HG03095 (cell line): ENCODE data around the gene ACAN.
A peak's percentile ranks its signal among the peaks of the same experiment; 100 is the strongest.

Experiments used
- ATAC-seq: cut with Tn5 transposase; IDR thresholded peaks from one replicate; pipeline ENCODE4 v1.9.1; 2021; ENCODE audit warnings: moderate library complexity; ENCODE audit not compliant: unreplicated experiment

ACAN gene

DNA sequence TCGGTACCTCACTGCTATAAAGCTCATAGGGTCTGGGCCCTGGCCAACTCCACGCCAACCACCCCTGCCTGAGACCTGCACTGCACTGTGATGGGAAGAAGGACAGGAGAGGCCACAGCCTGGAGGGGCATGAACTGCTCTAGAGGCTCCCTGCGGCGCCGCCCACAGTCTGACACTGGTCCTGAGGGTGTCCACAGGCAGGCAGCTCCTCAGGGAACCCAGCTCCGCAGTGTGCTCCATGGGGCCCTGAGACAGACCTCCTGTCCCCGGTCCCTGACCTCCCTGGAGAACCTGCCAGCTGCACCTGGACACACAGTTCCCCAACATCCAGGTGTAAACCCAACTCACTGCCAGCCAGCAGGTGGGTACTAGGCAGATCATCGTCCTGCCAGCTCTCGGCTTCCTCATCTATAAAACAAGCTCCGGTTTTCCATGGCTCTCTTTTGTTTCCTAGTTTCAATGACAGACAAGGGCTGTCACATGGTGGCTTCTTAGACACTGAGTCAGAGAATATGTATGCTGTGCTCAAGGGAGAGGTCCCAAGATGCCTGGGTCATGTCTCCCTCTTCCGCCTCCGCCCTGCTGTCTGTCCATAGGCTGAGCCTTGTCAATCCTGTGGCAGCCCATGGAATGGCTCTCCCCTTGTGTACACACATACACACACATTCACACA lies 97.2 kb downstream of the ACAN start:
- ATAC-seq: no peak

DNA sequence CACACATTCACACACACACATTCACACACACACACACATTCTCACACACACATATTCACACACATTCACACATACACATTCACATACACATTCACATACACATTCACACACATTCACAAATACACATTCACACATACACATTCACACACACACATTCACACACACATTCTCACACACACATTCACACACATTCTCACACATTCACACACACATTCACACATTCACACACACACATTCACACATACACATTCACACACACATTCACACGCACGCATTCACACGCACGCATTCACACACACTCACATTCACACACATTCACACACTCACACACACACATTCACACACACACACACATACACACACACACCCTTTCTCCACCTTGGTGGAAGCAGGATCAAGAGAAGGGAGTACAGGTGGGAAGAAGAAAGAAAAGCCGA lies 97.8 kb downstream of the ACAN start:
- no peak for ATAC-seq

DNA sequence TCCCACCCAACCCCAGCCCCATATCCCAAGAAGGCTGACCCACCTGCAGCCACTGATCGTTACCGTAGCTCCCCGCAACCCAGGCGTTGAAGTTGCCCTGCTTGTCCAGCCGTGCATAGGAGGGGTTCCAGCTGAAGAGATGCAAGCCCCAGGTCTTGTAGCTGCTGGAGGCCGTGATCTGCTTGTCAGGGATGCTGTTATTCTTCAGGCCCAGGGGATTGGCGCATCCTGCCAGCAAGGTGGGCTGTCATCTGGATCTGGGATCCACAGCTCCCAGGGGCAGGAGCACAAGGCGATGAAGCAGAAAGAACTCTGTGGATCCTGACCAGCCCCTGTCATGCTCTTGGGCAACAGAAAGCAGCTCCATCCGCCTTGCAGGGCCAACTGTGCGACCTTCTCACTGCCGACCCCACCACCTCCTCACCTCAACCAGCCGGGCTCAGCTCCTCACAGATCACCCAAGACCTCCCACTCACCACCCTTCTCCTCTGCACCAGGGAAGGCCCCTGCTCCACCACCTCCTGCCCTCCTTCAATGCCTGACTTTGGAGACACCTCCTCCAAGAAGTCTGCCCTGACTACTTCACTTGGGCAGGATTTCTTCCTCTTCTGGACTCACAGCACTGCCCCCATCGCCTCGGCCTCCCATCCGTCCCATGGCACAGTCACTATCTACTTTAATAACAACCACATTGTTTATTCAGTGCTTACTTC lies 98.4 kb downstream of the ACAN start:
- ATAC-seq: no peak

DNA sequence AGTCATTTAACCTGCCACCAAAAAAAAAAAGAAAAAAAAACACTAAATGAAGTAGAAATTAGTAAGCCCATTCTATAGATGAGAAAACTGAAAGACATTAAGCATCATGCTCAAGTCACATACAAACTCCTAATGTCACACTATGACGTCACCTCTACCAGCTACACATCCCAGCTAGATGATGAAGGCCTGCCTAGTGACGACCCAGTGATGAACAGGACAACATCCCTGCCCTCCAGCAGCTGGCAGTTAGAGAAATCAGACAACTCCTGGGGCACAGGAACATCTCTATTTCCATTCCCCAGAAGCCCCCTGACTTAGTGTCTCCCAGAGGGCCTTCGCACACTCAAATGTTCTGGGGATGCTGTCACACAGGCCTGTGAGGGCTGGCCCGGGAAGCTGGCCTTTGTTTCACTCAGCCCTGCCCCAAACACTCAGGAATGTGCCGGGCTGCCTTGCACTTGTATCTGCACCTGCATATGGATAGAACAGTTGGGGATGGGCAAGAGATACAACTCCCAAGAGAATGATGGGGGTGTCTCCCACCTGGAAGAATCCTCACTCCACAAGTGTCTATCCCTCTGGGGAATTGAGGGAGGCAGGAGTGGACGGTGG lies 99.1 kb downstream of the ACAN start:
- no peak for ATAC-seq

DNA sequence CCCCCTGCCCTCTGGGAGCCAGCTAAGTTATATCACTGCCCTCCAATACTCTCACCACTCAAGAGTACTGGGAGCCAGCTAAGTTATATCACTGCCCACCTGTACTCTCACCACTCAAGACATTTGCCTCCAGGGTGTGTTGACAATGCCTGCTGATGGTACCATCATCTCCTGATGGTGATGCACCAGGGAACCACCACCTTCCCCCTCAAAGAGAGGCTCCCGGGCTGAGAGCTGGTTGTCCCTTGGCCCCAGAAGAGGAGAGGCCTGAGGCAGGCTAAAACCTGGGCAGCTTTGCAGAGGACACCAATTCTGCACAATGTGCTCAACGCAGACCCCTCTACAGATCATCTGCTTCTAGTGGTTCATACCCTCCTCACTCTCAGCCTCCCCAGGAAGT lies 99.6 kb downstream of the ACAN start:
- ATAC-seq: no peak

DNA sequence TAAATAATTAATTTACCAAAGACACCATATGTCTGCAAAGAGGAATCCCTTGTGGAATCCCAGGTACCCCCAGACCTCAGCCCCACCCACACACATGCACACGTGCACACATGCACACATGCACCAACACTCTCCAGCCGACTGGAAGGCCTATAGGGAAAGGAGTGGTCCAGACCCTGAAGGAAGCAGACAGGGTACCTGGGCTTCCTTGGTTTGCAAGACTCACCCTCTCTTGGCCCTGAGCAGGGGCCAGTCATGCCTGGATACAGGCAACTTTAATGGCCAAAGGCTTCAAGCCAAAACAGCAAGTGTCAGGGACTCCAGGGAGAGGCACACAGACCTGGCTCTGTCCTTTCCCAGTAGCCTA lies 101.0 kb downstream of the ACAN start:
- no peak for ATAC-seq

DNA sequence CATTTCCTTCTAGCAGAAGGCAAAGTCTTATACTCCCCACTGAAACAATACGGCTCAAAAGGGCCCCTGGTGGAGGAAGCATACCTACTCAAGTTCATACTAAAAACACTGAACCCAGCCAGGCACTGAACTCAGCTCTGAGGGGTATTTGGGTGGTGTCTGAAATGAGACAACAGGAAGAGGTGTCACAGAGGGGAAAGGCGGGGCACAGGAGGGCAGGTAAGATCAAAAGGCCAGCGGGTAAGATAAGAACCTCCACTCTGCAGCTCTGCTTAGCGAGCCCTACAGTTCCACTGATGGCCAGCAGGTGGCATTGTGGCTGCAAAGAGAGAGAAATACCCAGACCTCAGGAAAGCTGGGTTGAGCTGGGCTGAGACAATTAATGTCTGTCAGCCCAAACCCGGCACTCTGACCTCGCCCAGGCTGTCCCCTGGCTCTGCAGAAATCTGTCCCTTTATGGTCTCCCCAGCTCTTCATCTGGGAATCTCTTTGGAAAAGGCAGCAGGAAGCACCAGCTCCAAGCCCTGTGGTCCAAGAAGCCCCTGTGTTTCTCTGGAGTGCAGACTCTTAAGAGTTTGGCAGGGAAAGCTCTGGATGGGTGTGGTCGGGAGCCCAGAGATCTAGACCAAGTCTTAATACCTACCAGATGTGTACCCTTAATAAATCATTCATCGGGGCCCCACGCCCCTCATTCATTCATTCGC lies 101.5 kb downstream of the ACAN start:
- no peak for ATAC-seq

DNA sequence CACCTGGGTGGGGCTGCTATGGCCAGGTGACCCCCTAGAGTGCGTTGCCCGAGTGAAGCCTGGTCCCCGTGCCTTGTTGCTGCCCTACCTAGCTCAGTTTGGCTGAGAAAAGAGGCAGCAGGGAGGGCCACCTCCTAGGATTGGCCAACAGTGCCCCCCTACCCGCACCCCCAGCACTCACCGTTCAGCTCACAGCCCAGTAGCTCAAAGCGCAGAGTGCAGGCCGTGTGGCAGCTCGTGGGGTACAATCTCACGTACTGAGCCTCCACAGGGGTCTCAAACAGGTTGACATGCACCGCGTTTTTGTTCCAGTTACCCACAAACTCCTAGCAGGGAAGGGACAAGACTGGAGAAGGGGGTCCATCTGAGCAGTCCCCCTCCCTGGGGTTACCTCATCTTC lies 102.3 kb downstream of the ACAN start:
- ATAC-seq: no peak

DNA sequence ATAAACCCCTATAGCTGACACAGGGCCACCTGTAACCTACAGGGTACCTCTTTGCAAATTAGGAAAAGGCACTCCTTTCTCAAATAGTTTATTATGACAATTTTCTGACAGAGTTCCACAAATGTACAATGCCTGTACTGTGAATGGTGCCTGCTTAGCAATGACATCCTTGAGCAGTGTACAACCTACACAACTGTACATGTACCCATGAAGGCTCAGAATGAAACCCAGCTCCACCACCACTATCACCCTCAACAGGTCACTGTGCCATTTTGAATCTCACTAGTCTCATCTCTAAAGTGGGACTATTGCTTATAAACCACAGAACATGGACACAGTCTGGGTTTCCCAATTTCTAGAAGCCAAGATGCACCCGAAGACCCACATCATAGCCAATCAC lies 102.9 kb downstream of the ACAN start:
- no peak for ATAC-seq

DNA sequence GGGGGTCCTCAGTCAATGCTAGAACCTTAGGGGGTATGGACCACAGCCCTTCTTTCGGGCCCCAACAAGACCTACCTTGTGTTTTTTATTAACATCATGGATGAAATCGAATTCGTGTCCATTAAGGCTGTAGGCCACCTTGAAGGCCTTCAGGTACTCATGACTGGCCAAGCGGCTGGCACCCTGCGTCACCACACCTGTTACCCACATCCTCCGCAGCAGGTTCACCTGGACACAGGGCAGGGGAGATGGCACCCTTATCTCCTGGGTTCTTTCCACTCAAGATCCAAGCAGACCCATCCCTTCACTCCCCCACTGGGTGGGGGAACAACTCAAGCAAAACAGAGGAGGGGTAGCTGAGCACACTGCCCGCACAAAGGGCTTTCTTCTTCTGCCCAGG lies 103.3 kb downstream of the ACAN start:
- no peak for ATAC-seq

DNA sequence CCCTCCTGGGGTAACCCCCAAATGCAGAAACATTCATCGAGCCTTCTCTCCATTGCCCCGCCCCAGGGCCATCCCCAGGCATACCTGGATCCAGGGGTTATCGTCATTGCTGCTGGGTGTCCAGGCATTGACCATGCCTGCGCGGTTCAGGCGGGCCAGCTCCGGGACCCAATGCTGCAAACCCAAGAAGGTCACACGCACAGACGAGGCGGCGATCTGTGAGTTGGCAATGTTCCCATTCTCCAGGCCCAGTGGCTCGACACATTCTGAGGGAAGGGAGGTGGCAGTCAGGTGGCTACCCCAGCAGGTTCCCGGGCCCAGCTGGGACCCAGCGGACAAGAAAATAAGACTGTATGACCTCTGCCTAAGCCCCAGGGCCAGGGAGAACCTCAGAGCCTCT lies 103.9 kb downstream of the ACAN start:
- no peak for ATAC-seq

DNA sequence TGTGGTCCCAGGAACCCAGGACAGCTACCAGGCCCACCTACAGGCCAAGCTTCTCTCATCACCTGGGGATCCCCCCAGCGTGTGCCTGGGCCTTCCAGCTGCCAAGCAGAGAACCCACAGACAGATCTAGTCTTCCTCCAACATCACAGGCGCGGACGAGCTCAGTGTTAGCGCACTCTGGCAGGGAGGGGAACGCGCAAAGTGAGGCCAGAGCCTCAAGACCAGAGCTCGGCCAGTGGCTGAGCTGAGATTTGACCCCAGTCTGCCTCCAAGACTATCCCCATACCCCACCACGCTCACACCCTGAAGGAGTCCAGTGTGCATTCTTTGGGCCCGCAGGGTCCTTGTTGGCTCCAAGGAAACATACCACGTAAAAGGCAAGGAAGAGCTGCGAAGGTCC lies 104.9 kb downstream of the ACAN start:
- no peak for ATAC-seq

DNA sequence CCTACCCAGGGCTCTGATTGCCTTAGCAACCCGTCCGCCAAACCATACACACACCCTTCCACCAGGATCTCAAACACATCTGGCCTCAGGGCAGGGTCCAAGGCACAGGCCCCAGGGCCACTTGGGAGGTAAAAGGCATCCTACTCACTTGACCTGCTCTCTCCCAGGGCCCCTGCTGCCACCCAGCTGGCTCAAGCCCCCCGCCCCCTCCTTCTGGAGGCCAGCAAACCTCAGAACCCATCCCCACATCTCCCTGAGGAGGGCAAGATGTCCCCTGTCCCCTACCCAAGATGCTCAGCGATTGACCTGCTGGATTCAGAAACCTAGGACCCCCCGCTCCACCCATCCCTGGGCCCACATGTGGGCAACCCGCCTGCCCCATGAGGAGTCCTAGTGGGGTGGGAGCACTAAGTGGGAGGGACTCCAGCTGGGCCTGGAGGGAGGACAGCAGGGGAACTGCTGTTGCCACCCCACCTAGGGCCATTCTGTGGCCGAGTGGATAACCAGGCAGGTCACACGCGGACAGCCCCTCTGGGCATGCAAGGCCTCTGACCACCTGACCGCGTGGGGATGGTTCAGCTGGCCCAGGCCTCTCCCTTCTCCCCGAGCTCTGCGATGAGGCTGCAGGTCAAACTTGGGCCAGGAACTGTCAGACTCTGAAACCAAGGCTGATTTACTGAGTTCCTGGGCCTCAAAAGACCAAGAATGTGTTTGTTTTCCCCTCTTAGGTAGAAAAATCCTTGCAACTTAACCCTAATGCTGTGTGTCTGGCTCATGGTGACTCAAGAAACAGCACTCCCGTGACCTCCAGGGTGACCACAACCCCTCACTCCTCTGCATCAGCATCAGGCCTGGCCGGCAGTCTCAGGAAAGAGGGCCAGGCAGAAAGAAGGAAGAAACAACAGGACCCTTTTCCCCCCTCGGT lies 105.7 kb downstream of the ACAN start:
- no peak for ATAC-seq

DNA sequence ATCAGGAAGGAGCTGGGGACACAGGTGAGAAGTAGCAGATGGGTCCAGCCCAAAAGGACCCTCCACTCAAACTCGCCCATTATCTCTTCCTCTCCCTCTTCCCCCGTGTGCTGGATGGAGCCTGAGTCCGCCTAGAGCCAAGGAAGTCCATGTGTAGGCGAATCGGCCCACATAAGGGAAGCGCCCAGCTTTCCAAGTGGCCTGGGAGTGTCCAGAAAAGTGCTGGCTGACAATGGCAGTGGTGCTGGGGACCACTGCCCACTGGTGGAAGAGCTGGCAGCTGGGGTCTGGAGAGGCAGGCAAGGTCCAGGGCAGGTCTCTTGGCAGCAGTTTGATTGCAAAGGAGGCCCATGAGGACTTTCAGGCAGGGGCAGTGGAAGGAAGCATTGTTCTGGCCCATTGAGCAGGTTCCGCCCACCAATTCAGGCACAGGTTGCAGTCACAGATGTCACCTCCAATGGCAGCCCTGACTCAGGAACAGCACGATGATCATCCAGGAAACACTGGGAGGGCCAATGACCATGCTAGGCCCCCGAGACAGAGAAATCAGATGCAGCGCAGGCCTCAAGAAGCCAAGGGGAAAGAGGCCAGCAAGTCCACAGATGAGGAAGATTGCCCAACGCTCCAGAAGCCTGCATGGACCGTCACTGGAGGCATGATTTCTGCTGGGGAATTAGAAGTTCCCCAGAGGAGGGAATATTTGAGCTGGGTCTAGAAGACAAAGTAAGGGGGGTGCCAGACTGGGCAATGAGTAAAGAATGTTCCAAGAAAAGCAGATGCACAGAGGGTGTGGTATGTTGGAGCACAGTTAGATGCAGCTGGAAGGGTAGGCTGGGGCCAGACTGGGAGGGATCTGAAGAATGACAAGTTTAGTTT lies 107.0 kb downstream of the ACAN start:
- ATAC-seq: no peak

DNA sequence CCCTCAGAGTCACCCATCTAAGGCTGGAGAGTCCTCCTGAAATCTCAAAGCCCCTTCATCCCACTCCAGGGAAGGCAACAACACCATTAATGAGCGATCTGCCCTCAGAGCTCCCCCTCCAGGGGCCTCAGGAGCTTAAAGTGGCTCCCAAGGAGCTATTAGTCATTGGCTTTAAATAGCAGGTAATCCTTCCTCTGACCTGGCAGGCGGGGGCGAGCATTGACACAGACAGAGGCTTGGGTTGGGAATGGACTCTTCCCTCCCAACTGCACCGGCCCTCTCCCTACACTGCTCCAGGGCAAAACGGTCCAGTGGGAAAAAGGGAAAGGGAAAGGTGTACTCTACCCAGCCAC lies 108.5 kb downstream of the ACAN start:
- ATAC-seq: no peak

DNA sequence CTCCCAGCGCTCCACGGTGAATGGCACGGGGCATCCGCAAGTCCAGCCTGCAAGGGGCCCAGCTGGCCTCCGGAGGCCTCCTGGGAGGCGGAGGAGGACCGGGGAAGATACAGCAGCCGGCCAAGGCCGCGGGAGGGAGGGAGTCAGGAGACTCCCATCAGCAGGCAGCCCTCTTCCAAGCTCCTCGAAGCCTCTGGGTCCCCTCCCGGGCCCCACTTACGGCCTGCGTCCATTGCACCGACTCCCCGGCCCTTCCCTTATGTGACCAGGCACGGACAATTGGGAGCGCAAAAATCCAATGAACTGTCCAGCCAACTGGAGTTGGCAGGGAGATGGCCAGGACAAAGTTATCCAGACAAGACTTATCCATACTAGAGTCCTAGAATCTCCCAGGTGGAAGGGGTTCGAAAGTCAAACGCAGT lies 109.3 kb downstream of the ACAN start:
- no peak for ATAC-seq

DNA sequence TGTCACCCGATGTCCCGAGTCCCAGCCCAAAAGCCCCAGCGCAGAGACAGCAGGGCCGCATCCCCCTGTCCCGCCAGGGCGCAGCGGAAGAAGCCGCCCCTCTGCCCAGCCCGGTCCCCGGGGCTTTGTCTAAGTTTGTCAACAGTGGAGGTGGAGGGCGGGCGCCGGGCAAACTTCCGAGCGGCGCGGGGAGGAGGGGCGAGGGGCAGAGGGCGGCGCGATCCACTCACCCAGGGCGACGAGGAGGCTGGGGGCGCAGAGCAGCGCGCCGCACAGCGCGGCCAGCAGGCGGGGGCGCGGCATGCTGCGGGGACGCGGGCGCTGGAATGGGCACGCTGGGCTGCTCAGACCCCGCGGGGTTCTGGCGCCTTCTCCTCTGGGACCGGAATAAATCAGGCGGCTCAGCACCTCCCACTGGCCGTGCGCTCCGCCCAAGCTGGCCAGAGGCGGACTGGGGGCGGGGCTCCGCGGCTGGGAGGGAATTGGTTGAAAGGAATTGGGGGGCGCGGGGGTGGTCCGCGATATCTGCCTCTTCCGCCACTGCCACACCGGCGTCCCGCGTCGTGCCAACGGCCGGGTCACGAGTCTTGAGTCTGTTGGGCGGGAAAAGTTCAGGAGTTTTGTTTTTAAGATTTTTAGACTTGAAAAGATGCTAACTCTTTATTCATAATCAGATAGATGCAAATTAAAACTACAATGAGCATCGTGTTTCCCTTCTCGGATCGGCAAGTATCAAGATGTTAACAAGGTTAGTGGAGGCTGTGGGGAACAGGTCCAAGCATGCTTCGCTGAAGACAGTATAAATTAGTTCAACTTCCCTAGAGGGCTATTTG lies 110.0 kb downstream of the ACAN start, which contains the start of gene MFGE8:
TSS of gene MFGE8 (minus strand) at position 363 of the 833 bp plus-strand sequence. CDS start at position 303, 60 bp downstream.
- peak; percentile 80 for ATAC-seq

DNA sequence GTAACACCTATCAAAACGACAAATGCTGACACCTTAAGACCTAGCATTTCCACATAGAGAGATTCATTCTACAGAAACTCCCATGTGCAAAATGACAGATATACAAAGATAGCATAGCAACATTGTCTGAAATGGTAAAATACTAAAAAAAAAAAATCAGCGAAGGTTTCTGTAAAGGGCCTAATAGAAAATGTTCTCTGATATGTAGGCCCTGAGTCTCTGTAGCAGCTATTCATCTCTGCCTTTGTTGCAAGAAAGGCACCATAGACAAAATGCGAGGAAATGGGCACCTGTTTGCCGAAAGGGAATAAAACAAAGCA lies 110.6 kb downstream of the ACAN start:
- no peak for ATAC-seq

DNA sequence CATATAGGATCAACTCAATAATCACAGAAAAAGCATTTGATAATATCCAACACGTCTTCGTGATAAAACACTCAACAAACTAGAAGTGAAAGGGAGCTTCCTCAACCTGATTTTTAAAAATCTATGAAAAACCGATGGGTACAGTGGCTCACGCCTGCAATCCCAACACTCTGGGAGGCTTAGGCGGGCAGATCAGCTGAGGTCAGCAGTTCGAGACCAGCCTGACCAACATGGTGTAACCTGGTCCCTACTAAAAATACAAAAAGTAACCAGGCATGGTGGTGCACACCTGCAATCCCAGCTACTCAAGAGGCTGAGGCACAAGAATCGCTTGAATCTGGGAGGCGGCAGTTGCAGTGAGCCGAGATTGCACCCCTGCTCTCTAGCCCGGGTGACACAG lies 112.1 kb downstream of the ACAN start:
- no peak for ATAC-seq
